Peyer's patch (tissue), 4 donors: Measurements from ENCODE around the gene ARHGAP15.

Experiments
- CTCF ChIP-seq, 6 experiments: fragments of 450-650 bp in 4 of 6; fragments of 200-600 bp in 2 of 6; sonication (generic) in 1 of 6; IDR thresholded peaks; one replicate each; pipeline ENCODE4 v1.5.1; 2017 to 2019; ENCODE audit warnings: antibody characterized with exemption in 6 of 6, mild to moderate bottlenecking in 3 of 6, moderate library complexity in 1 of 6
- POLR2A ChIP-seq, 2 donors: fragments of 450-650 bp; IDR thresholded peaks; one replicate each; pipeline ENCODE4 v1.5.1; 2017; ENCODE audit warnings: antibody characterized with exemption in 2 of 2, mild to moderate bottlenecking in 2 of 2, moderate library complexity in 2 of 2

DNA sequence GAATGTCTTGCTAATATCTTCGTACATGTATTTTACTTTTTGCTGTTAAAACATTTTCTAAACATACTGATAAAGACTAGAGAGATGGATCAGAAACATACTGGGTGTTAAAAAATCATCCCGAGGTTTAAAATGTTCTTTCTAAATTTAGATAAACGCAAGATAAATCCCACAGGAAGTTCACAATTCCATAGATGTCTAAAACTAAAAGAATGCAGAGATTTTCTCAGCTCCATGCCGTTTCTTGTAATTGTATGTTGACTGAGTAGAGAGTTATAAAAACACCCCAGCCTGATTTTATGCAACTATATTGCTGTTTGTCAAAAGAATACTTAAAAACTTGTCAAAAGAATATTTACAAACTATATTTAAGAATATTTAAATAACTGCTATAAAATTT, 455.7 kb downstream of the ARHGAP15 start:
- no peak for TF ChIP-seq CTCF (IDR thresholded peaks at IDR 0.05)
- TF ChIP-seq POLR2A (IDR thresholded peaks at IDR 0.05): no peak
